Measurements from ENCODE around the gene CGB1.

GRCh38 chr19:49067554-49067953 is 30.9 kb upstream of the CGB1 start:
- TF ChIP-seq CTCF (IDR thresholded peaks at IDR 0.05) = no peak
- no peak for TF ChIP-seq POLR2A (IDR thresholded peaks at IDR 0.05)
